ENCODE measurements around the gene TSPOAP1.

DNA sequence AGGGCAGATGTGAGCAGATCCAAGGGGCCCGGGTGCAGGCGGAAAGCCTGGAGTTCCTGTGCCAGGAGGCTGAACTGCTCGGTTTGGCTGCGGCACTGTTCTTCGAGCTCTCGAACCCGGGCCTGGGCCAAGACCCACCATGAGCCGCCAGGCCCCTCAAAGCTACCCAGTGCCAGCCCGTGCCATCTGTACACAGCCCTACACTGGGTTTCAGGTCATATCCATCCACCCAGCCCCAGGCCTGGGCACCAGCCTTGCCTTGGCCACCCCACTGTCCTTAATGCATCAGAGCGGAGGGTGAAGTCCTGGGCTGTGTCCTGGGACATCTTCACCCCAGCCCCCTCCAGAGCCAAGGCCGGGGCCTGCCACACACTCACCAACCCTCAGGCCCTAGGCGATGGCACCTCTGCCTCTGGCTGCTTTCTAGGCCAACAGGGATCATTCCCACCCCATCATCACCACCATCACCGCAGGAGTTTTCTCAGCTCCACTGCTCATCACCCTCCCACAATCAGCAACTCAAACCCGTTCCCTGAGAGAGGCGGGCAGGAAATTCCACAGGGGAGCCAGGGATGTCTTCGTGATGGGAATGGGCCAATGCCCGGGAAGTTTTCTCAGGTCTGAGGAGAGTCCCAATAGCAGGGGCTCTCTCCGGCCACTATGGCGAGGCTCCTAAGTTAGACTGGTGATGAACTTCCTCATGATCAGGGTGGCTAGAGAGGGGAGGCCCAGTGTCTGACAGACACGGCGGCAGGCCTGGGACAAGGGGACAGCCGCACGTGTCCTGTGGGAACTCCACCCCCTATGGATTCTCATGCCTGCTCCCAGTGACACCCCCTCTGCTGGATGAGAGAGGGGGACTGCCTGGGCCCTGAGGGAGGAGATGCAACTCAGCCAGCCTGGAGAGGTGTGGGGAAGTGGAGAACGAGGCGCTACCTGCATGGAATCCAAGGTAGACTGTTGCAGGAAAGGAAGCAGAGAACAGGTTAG lies 9.1 kb downstream of the TSPOAP1 start:
- TF ChIP-seq, protein P1, sequence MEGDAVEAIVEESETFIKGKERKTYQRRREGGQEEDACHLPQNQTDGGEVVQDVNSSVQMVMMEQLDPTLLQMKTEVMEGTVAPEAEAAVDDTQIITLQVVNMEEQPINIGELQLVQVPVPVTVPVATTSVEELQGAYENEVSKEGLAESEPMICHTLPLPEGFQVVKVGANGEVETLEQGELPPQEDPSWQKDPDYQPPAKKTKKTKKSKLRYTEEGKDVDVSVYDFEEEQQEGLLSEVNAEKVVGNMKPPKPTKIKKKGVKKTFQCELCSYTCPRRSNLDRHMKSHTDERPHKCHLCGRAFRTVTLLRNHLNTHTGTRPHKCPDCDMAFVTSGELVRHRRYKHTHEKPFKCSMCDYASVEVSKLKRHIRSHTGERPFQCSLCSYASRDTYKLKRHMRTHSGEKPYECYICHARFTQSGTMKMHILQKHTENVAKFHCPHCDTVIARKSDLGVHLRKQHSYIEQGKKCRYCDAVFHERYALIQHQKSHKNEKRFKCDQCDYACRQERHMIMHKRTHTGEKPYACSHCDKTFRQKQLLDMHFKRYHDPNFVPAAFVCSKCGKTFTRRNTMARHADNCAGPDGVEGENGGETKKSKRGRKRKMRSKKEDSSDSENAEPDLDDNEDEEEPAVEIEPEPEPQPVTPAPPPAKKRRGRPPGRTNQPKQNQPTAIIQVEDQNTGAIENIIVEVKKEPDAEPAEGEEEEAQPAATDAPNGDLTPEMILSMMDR (IDR thresholded peaks at IDR 0.05), result no peak
- TF ChIP-seq, protein P2, sequence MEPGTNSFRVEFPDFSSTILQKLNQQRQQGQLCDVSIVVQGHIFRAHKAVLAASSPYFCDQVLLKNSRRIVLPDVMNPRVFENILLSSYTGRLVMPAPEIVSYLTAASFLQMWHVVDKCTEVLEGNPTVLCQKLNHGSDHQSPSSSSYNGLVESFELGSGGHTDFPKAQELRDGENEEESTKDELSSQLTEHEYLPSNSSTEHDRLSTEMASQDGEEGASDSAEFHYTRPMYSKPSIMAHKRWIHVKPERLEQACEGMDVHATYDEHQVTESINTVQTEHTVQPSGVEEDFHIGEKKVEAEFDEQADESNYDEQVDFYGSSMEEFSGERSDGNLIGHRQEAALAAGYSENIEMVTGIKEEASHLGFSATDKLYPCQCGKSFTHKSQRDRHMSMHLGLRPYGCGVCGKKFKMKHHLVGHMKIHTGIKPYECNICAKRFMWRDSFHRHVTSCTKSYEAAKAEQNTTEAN (CRISPR knock-in tag; IDR thresholded peaks at IDR 0.05), result no peak
- TF ChIP-seq ATF2 (CRISPR knock-in tag; IDR thresholded peaks at IDR 0.05; ENCODE audit: borderline replicate concordance, low read depth) (no peak), ATF1 (CRISPR knock-in tag; IDR thresholded peaks at IDR 0.05) (no peak), NFYB (CRISPR knock-in tag; conservative IDR thresholded peaks at IDR 0.05; ENCODE audit: low read depth) (no peak), CREB1 (CRISPR knock-in tag; IDR thresholded peaks at IDR 0.05) (no peak), SMAD4 (CRISPR knock-in tag; IDR thresholded peaks at IDR 0.05) (no peak), ZNF671 (CRISPR knock-in tag; IDR thresholded peaks at IDR 0.05) (no peak), ATF6 (CRISPR knock-in tag; IDR thresholded peaks at IDR 0.05) (no peak)

Data from WTC11 (cell line).